H9 (cell line): Measurements from ENCODE around the gene ZBTB45. TPM values are rescaled to one million over a fixed set of nuclear protein-coding genes. Genes with fewer than 3 reads are reported as not detected.

ENCODE experiments used
- DNase-seq: peaks from one replicate; pipeline ENCODE4 v3.0.0-alpha.2; 2017
- H2AFZ ChIP-seq: one replicate; pipeline ENCODE4 v1.6.1; 2013; ENCODE audit warnings: mild to moderate bottlenecking, low read length, control low read depth, moderate library complexity
- H2AK5ac ChIP-seq: 2 replicates; pipeline ENCODE4 v1.6.1; 2013; ENCODE audit warnings: low read length, control low read depth, mixed read lengths; ENCODE audit not compliant: insufficient read length
- H2BK120ac ChIP-seq: one replicate; pipeline ENCODE4 v1.6.1; 2013; ENCODE audit warnings: low read depth, mild to moderate bottlenecking, low read length, control low read depth, inconsistent platforms; ENCODE audit not compliant: poor library complexity, severe bottlenecking
- H2BK12ac ChIP-seq: 2 replicates; pipeline ENCODE4 v1.6.1; 2013; ENCODE audit warnings: low read length, control low read depth, mixed read lengths, low read depth; ENCODE audit not compliant: insufficient read length
- H2BK15ac ChIP-seq: 2 replicates; pipeline ENCODE4 v1.6.1; 2013; ENCODE audit warnings: low read depth, low read length, control low read depth
- H2BK20ac ChIP-seq: one replicate; pipeline ENCODE4 v1.6.1; 2013; ENCODE audit warnings: low read depth, mild to moderate bottlenecking, low read length, control low read depth, inconsistent platforms; ENCODE audit not compliant: poor library complexity, severe bottlenecking
- H2BK5ac ChIP-seq: 2 replicates; pipeline ENCODE4 v1.6.1; 2013; ENCODE audit warnings: low read length, control low read depth, mixed read lengths; ENCODE audit not compliant: insufficient read length
- H3K14ac ChIP-seq: 2 replicates; pipeline ENCODE4 v1.6.1; 2013; ENCODE audit warnings: low read length, control low read depth; ENCODE audit not compliant: insufficient read depth
- H3K18ac ChIP-seq: 2 replicates; pipeline ENCODE4 v1.6.1; 2013; ENCODE audit warnings: low read depth, mild to moderate bottlenecking, mixed read lengths, low read length, control low read depth; ENCODE audit not compliant: insufficient read length
- H3K23ac ChIP-seq: 2 replicates; pipeline ENCODE4 v1.6.1; 2013; ENCODE audit warnings: low read length, control low read depth, mixed read lengths, low read depth; ENCODE audit not compliant: insufficient read length
- H3K23me2 ChIP-seq: 2 replicates; pipeline ENCODE4 v1.6.1; 2013; ENCODE audit warnings: low read depth, mild to moderate bottlenecking, mixed read lengths, low read length, control low read depth; ENCODE audit not compliant: insufficient read length, poor library complexity, severe bottlenecking
- H3K27ac ChIP-seq: 2 replicates; pipeline ENCODE4 v1.5.1; 2013; ENCODE audit warnings: low read length, control low read depth, mixed read lengths, low read depth; ENCODE audit not compliant: insufficient read length
- H3K27me3 ChIP-seq: 2 replicates; pipeline ENCODE4 v1.6.1; 2013; ENCODE audit warnings: low read length, control low read depth, inconsistent platforms; ENCODE audit not compliant: insufficient read depth
- H3K4ac ChIP-seq: 2 replicates; pipeline ENCODE4 v1.6.1; 2013; ENCODE audit warnings: low read depth, mild to moderate bottlenecking, control low read depth, inconsistent platforms, low read length, moderate library complexity
- H3K4me1 ChIP-seq: 2 replicates; pipeline ENCODE4 v1.6.1; 2013; ENCODE audit warnings: low read length, control low read depth, inconsistent platforms; ENCODE audit not compliant: insufficient read depth
- H3K4me2 ChIP-seq: 2 replicates; pipeline ENCODE4 v1.6.1; 2013; ENCODE audit warnings: low read length, control low read depth, mixed read lengths; ENCODE audit not compliant: insufficient read length, insufficient read depth
- H3K56ac ChIP-seq: 2 replicates; pipeline ENCODE4 v1.6.1; 2013; ENCODE audit warnings: low read depth, mild to moderate bottlenecking, mixed read lengths, low read length, control low read depth; ENCODE audit not compliant: insufficient read length
- H3K79me1 ChIP-seq: 2 replicates; pipeline ENCODE4 v1.6.1; 2013; ENCODE audit warnings: low read depth, mild to moderate bottlenecking, moderate library complexity, low read length, control low read depth, inconsistent platforms; ENCODE audit not compliant: insufficient read depth, poor library complexity, severe bottlenecking
- H3K79me2 ChIP-seq: 2 replicates; pipeline ENCODE4 v1.6.1; 2013; ENCODE audit warnings: low read length, control low read depth, inconsistent platforms; ENCODE audit not compliant: insufficient read depth
- H3K9ac ChIP-seq: 2 replicates; pipeline ENCODE4 v1.6.1; 2013; ENCODE audit warnings: low read length, control low read depth, mixed read lengths; ENCODE audit not compliant: insufficient read length; ENCODE audit errors: extremely low read depth
- H3K9me3 ChIP-seq: one replicate; pipeline ENCODE4 v1.6.1; 2013; ENCODE audit warnings: low read depth, low read length, inconsistent platforms; ENCODE audit not compliant: control insufficient read depth
- H3T11ph ChIP-seq: one replicate; pipeline ENCODE4 v1.6.1; 2013; ENCODE audit warnings: mild to moderate bottlenecking, low read length, control low read depth, inconsistent platforms
- H4K20me1 ChIP-seq: one replicate; pipeline ENCODE4 v1.6.1; 2013; ENCODE audit not compliant: control insufficient read depth, insufficient read length, insufficient read depth
- H4K5ac ChIP-seq: 2 replicates; pipeline ENCODE4 v1.6.1; 2013; ENCODE audit warnings: low read depth, mild to moderate bottlenecking, mixed read lengths, low read length, control low read depth; ENCODE audit not compliant: insufficient read length
- H4K8ac ChIP-seq: replicated peaks from 2 replicates; pipeline ENCODE4 v1.6.1; 2013; ENCODE audit warnings: low read length, control low read depth, mixed read lengths, low read depth; ENCODE audit not compliant: insufficient read length
- H4K91ac ChIP-seq: 2 replicates; pipeline ENCODE4 v1.6.1; 2013; ENCODE audit warnings: low read depth, mild to moderate bottlenecking, moderate library complexity, mixed read lengths, low read length, control low read depth; ENCODE audit not compliant: insufficient read length
- H3K27ac Mint-ChIP-seq, 3 experiments: 2 replicates in 2 of 3; 3 replicates in 1 of 3; pipeline ENCODE4 v1.8.0; 2020 to 2021; ENCODE audit warnings: mixed read lengths in 3 of 3, mild to moderate bottlenecking in 1 of 3, moderate library complexity in 1 of 3
- H3K27me3 Mint-ChIP-seq: 2 replicates; pipeline ENCODE4 v1.8.0; 2021; ENCODE audit warnings: low read depth, mild to moderate bottlenecking, moderate library complexity, mixed read lengths
- H3K36me3 Mint-ChIP-seq, 3 experiments: 2 replicates in 2 of 3; 3 replicates in 1 of 3; pipeline ENCODE4 v1.8.0; 2020 to 2021; ENCODE audit warnings: low read depth in 3 of 3, mixed read lengths in 3 of 3; ENCODE audit not compliant: insufficient read depth in 1 of 3
- H3K4me1 Mint-ChIP-seq, 2 experiments: 2 replicates each; pipeline ENCODE4 v1.8.0; 2020; ENCODE audit warnings: mixed read lengths in 2 of 2
- H3K4me3 Mint-ChIP-seq, 2 experiments: 2 replicates in 1 of 2; 3 replicates in 1 of 2; pipeline ENCODE4 v1.8.0; 2020 to 2021; ENCODE audit warnings: mild to moderate bottlenecking in 2 of 2, mixed read lengths in 2 of 2, moderate library complexity in 1 of 2
- H3K9me3 Mint-ChIP-seq, 2 experiments: 2 replicates in 1 of 2; 3 replicates in 1 of 2; pipeline ENCODE4 v1.8.0; 2020; ENCODE audit warnings: mild to moderate bottlenecking in 2 of 2, mixed read lengths in 2 of 2, moderate library complexity in 1 of 2
- CTCF ChIP-seq: fragments of 200-600 bp; sonication (generic); conservative IDR thresholded peaks from 3 replicates; pipeline ENCODE4 v1.8.0; 2021; ENCODE audit warnings: antibody characterized with exemption, mild to moderate bottlenecking
- WGBS: extraction: QIAGEN DNeasy Blood & Tissue Kit; methylation state at CpG from one replicate; pipeline ENCODE4 v1.1.7; 2013; ENCODE audit warnings: missing lambda C conversion rate, low lambda C conversion rate, mixed read lengths; ENCODE audit not compliant: insufficient read length; ENCODE audit errors: extremely low coverage; 5-methylcytosine and 5-hydroxymethylcytosine counted together
- total RNA-seq: library from RNA; stranded (reverse); gene quantifications from 2 replicates; pipeline ENCODE4 v1.2.1, GENCODE V29; 2021

Gene ZBTB45
- total RNA-seq, 1 experiment from 2014 or later, result 18.7 TPM

- H3K4me2 ChIP-seq, result peak overlapping the region; percentile 39
- H3K27ac ChIP-seq, result peak overlapping the region; percentile 38
- peak overlapping the region; percentile 46; the same call in 1 of the 2 replicates for H3K14ac ChIP-seq
- H2AK5ac ChIP-seq, result no peak overlapping the region
- H3K23ac ChIP-seq, result no peak overlapping the region
- H3K9me3 ChIP-seq, result no peaks in the 10 kb centered on the region
- no peak overlapping the region for H2AFZ ChIP-seq
- H2BK120ac ChIP-seq, result no peak overlapping the region
- Mint-ChIP-seq H3K27ac (peak overlapping the region; percentile 98 to 100 (median 99)), H3K27me3 (peaks cover 35% of the 10 kb centered on the region), H3K36me3 (no peaks in the 10 kb centered on the region), H3K9me3 (no peaks in the 10 kb centered on the region), H3K4me1 (peaks cover 4 to 10% of the 10 kb centered on the region in 2 experiments), H3K4me3 (peak overlapping the region; percentile 62 to 76)
- no peak overlapping the region for H3K4ac ChIP-seq
- H4K20me1 ChIP-seq, result no peaks in the 10 kb centered on the region
- H3T11ph ChIP-seq, result no peak overlapping the region
- H3K23me2 ChIP-seq, result peaks cover 2% of the 10 kb centered on the region
- DNase-seq, result peak; percentile 94
- no peak overlapping the region for H2BK5ac ChIP-seq
- peaks cover 4% of the 10 kb centered on the region; the same call in 1 of the 2 replicates for H3K27me3 ChIP-seq
- H4K91ac ChIP-seq, result no peak overlapping the region
- H2BK15ac ChIP-seq, result no peak overlapping the region
- no peak overlapping the region for H3K56ac ChIP-seq
- H3K18ac ChIP-seq, result peak overlapping the region; percentile 76
- H2BK20ac ChIP-seq, result no peak overlapping the region
- no peaks in the 10 kb centered on the region for H3K79me2 ChIP-seq
- H4K5ac ChIP-seq, result peak overlapping the region; percentile 3
- no peak for TF ChIP-seq CTCF
- H3K9ac ChIP-seq, result peak overlapping the region; percentile 23
- H3K4me1 ChIP-seq, result no peaks in the 10 kb centered on the region; the same call in 1 of the 2 replicates
- H3K79me1 ChIP-seq, result no peaks in the 10 kb centered on the region
- no peak overlapping the region for H2BK12ac ChIP-seq
- WGBS, result no CpG with 5 or more reads among the region's 55 CpGs
- H4K8ac ChIP-seq, result no peak overlapping the region
Observed at GRCh38 chr19:58538257-58539168, 18.9 kb upstream of the ZBTB45 start.
